Measurements from ENCODE around the gene GABRA4. TPM values are rescaled to one million over a fixed set of nuclear protein-coding genes. Genes with fewer than 3 reads are reported as not detected.
A peak's percentile ranks its signal among the peaks of the same experiment; 100 is the strongest.

The GABRA4 gene
- total RNA-seq, 2 experiments from 2014 or later = not detected

DNA sequence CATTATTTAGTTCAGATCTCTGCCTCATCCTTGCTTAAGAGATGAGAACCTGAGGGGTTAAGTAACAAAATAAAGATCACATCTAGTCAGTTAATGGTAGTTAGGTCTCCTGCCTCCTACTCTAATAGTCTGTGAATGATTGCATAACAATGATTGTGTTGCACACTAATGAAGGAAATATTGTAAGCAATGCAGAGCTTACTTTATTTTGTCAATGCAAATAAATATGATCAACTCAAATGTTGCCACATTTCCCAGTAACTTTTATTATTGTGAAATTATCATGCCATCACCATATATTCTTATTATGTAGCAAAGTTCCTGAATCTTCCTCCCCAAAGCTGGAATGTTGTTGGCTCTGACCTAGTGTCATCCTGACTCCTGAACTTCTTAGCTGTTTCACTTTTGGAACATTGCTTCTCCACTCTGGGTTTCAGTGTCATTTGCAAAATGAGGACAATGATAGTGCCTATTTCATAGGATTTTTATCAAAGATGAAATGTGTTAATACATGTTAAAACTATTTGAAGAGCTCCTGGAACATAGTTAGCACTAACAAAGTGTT is 17.0 kb upstream of the GABRA4 start:
- intact Hi-C loops (cut with micrococcal nuclease; ENCODE audit: unreplicated experiment) = no loop called here
- Histone ChIP-seq H3K79me2 (ENCODE audit: insufficient read depth, low read depth, low read length) (no peaks in the 10 kb centered on the region), H3K4me3 (ENCODE audit: low read depth, low read length, poor library complexity, severe bottlenecking) (no peak overlapping the region), H3K9me2 (ENCODE audit: insufficient read depth, low read length) (no peaks in the 10 kb centered on the region), H3K9me3 (ENCODE audit: low read length) (no peaks in the 10 kb centered on the region), H4K20me1 (ENCODE audit: insufficient read depth, low read length) (no peaks in the 10 kb centered on the region), H3K4me1 (ENCODE audit: insufficient read depth, low read length, poor library complexity, severe bottlenecking) (no peaks in the 10 kb centered on the region), H3K36me3 (ENCODE audit: insufficient read depth, low read length) (no peaks in the 10 kb centered on the region), H3K27ac (ENCODE audit: low read depth, low read length, poor library complexity, severe bottlenecking) (no peak overlapping the region), H3K4me2 (ENCODE audit: low read length) (no peak overlapping the region), H2AFZ (ENCODE audit: low read length) (peak overlapping the region; percentile 31; the same call in 1 of the 2 replicates)
- no peak for DNase-seq (ENCODE audit: low spot score)
- TF ChIP-seq EZH2phosphoT487 (IDR thresholded peaks at IDR 0.05; ENCODE audit: borderline replicate concordance, low read depth, low read length) = no peak
- TF ChIP-seq, protein P1, sequence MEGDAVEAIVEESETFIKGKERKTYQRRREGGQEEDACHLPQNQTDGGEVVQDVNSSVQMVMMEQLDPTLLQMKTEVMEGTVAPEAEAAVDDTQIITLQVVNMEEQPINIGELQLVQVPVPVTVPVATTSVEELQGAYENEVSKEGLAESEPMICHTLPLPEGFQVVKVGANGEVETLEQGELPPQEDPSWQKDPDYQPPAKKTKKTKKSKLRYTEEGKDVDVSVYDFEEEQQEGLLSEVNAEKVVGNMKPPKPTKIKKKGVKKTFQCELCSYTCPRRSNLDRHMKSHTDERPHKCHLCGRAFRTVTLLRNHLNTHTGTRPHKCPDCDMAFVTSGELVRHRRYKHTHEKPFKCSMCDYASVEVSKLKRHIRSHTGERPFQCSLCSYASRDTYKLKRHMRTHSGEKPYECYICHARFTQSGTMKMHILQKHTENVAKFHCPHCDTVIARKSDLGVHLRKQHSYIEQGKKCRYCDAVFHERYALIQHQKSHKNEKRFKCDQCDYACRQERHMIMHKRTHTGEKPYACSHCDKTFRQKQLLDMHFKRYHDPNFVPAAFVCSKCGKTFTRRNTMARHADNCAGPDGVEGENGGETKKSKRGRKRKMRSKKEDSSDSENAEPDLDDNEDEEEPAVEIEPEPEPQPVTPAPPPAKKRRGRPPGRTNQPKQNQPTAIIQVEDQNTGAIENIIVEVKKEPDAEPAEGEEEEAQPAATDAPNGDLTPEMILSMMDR (conservative IDR thresholded peaks at IDR 0.05; ENCODE audit: low read length) = no peak
- no TSS peak for BruUV-seq (replicated peaks)
- ChIA-PET CTCF (ENCODE audit: unreplicated experiment) (no interaction called here), POLR2A (interaction anchor here (0.6 kb wide), 1 partner anchor 51 kb away, joined by 3 read pairs; no protein-coding TSS in a partner anchor)

DNA sequence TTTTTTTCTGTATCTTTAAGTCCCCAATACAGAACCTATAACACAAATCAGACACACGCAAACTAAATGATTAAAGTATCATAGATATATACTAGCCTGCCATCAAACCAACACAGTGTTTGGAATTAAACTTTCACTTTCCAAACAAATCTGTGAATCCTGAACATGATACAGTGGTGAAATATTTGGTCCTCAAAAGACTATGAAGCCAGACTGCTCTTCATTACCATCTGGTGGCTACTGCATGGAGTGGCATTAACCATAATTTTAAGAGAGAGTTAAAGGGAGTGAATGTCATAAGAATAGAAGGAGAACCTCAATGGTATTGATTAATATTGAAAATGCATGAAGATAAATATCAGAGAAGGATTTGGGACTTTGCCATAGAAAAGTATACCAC is 9.2 kb upstream of the GABRA4 start:
- Histone ChIP-seq H3K4me2 (ENCODE audit: low read length) (no peak overlapping the region), H2AFZ (ENCODE audit: low read length) (no peak overlapping the region), H3K4me1 (ENCODE audit: insufficient read depth, low read length, poor library complexity, severe bottlenecking) (no peaks in the 10 kb centered on the region), H3K79me2 (ENCODE audit: insufficient read depth, low read depth, low read length) (no peaks in the 10 kb centered on the region), H3K36me3 (ENCODE audit: insufficient read depth, low read length) (no peaks in the 10 kb centered on the region), H3K9me3 (ENCODE audit: low read length) (no peaks in the 10 kb centered on the region), H3K9me2 (ENCODE audit: insufficient read depth, low read length) (no peaks in the 10 kb centered on the region), H3K27ac (ENCODE audit: low read depth, low read length, poor library complexity, severe bottlenecking) (no peak overlapping the region), H4K20me1 (ENCODE audit: insufficient read depth, low read length) (no peaks in the 10 kb centered on the region), H3K4me3 (ENCODE audit: low read depth, low read length, poor library complexity, severe bottlenecking) (no peak overlapping the region)
- ChIA-PET POLR2A (no interaction called here), CTCF (ENCODE audit: unreplicated experiment) (no interaction called here)
- no peak for DNase-seq (ENCODE audit: low spot score)
- BruUV-seq (replicated peaks) = no TSS peak
- TF ChIP-seq, protein P1 (conservative IDR thresholded peaks at IDR 0.05; ENCODE audit: low read length) = peak; percentile 25; the same call in 1 of the 2 replicates
- no peak for TF ChIP-seq EZH2phosphoT487 (IDR thresholded peaks at IDR 0.05; ENCODE audit: borderline replicate concordance, low read depth, low read length)
- intact Hi-C loops (cut with micrococcal nuclease; ENCODE audit: unreplicated experiment) = no loop called here

DNA sequence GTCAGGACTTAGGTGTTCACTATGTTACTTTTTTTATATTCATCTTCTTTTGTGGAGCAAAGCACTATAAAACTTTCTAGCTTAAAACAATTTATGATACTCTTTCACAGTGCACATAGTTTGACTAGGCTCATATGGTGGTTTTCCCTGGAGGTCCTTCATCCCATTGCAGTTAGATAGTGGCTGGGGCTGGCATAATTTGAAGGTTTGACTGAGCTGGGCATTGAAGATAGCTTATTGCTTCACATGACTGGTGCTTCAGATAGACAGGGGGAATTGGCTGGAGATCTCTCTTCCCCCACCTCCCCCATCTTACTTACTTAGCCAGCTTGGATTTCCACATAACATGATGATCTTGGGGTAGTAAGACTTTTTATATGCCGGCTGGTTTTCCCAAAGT is 7.0 kb upstream of the GABRA4 start:
- Histone ChIP-seq H3K27ac (ENCODE audit: low read depth, low read length, poor library complexity, severe bottlenecking) (no peak overlapping the region), H4K20me1 (ENCODE audit: insufficient read depth, low read length) (no peaks in the 10 kb centered on the region), H3K9me2 (ENCODE audit: insufficient read depth, low read length) (no peaks in the 10 kb centered on the region), H3K9me3 (ENCODE audit: low read length) (no peaks in the 10 kb centered on the region), H2AFZ (ENCODE audit: low read length) (no peak overlapping the region), H3K4me2 (ENCODE audit: low read length) (no peak overlapping the region), H3K36me3 (ENCODE audit: insufficient read depth, low read length) (no peaks in the 10 kb centered on the region), H3K4me1 (ENCODE audit: insufficient read depth, low read length, poor library complexity, severe bottlenecking) (no peaks in the 10 kb centered on the region), H3K4me3 (ENCODE audit: low read depth, low read length, poor library complexity, severe bottlenecking) (no peak overlapping the region), H3K79me2 (ENCODE audit: insufficient read depth, low read depth, low read length) (no peaks in the 10 kb centered on the region)
- intact Hi-C loops (cut with micrococcal nuclease; ENCODE audit: unreplicated experiment) = no loop called here
- DNase-seq (ENCODE audit: low spot score) = no peak
- ChIA-PET POLR2A (no interaction called here), CTCF (ENCODE audit: unreplicated experiment) (no interaction called here)
- TF ChIP-seq, protein P1 (conservative IDR thresholded peaks at IDR 0.05; ENCODE audit: low read length) = no peak
- TF ChIP-seq EZH2phosphoT487 (IDR thresholded peaks at IDR 0.05; ENCODE audit: borderline replicate concordance, low read depth, low read length) = no peak
- BruUV-seq (replicated peaks) = no TSS peak

All from OCI-LY7 (cell line).